ENCODE results near the gene GLP1R. TPM values are rescaled to one million over a fixed set of nuclear protein-coding genes. Genes with fewer than 3 reads are reported as not detected.

The GLP1R gene
- total RNA-seq, 3 donors from 2014 or later, result 0.09 to 0.14 TPM; not detected in 1

DNA sequence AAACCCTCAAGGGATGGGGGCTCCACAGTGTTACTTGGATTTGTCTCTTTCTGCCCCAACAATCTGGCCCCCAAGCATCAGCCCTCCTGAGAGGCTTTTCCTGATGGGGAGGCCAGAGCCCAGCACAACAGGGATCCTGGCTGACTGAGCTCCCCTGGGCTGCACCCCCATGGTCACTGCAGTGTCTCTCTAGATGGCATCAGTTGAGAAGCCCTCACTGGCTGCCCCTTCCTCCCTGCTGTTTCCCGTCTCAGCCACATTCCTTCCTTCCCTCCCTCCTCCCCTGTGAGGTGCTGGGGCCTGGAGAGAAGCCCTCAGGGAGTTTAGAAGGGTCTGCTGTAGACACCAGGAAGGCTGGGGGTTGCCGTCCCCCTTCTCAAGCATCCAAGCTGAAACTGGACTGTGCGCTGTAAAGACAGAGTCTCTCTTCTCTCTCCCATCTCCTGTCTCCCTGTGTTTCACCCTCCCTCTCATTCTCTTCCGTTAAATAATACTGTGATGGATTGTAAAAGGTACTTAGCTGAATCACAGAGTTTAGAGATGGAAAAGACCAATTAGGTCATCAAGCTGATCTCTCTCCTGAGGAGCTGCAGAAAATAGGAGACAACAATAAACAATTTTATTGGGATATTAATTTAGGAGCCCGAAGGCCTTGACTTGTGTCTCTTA, 36.7 kb downstream of the GLP1R start:
- intact Hi-C loops (cut with DNase I, micrococcal nuclease), result no loop called here
- no peaks in the 10 kb centered on the region for H3K4me1 ChIP-seq (ENCODE audit: low read depth)
- H3K36me3 ChIP-seq (ENCODE audit: low read depth), result no peaks in the 10 kb centered on the region
- no peak for ATAC-seq
- TF ChIP-seq, protein P1, sequence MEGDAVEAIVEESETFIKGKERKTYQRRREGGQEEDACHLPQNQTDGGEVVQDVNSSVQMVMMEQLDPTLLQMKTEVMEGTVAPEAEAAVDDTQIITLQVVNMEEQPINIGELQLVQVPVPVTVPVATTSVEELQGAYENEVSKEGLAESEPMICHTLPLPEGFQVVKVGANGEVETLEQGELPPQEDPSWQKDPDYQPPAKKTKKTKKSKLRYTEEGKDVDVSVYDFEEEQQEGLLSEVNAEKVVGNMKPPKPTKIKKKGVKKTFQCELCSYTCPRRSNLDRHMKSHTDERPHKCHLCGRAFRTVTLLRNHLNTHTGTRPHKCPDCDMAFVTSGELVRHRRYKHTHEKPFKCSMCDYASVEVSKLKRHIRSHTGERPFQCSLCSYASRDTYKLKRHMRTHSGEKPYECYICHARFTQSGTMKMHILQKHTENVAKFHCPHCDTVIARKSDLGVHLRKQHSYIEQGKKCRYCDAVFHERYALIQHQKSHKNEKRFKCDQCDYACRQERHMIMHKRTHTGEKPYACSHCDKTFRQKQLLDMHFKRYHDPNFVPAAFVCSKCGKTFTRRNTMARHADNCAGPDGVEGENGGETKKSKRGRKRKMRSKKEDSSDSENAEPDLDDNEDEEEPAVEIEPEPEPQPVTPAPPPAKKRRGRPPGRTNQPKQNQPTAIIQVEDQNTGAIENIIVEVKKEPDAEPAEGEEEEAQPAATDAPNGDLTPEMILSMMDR (IDR thresholded peaks at IDR 0.05), result no peak
- no peak overlapping the region for H3K4me3 ChIP-seq
- no peak for DNase-seq
- H3K9me3 ChIP-seq, result no peaks in the 10 kb centered on the region

DNA sequence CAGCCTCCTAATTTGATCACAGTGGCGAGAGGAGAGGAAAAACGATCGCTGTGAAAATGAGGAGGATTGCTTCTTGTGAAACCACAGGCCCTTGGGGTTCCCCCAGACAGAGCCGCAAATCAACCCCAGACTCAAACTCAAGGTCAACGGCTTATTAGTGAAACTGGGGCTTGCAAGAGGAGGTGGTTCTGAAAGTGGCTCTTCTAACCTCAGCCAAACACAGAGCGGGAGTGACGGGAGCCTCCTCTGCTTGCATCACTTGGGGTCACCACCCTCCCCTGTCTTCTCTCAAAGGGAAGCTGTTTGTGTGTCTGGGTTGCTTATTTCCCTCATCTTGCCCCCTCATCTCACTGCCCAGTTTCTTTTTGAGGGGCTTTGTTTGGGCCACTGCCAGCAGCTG, 37.7 kb downstream of the GLP1R start:
- no peaks in the 10 kb centered on the region for H3K4me1 ChIP-seq (ENCODE audit: low read depth)
- ATAC-seq (no peak), DNase-seq (no peak)
- H3K4me3 ChIP-seq, result no peak overlapping the region
- intact Hi-C loops (cut with DNase I, micrococcal nuclease), result no loop called here
- H3K9me3 ChIP-seq, result no peaks in the 10 kb centered on the region
- no peaks in the 10 kb centered on the region for H3K36me3 ChIP-seq (ENCODE audit: low read depth)
- TF ChIP-seq, protein P1 (IDR thresholded peaks at IDR 0.05), result no peak

DNA sequence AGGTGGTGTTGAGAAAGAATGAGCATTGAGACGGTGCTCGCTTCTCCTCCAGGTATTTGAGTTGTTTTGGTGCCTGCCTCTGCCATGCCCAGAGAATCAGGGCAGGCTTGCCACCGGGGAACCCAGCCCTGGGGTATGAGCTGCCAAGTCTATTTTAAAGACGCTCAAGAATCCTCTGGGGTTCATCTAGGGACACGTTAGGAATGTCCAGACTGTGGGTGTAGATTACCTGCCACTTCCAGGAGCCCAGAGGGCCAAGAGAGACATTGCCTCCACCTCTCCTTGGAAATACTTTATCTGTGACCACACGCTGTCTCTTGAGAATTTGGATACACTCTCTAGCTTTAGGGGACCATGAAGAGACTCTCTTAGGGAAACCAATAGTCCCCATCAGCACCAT, 38.1 kb downstream of the GLP1R start:
- DNase-seq, result no peak
- intact Hi-C loops (cut with DNase I, micrococcal nuclease), result no loop called here

DNA sequence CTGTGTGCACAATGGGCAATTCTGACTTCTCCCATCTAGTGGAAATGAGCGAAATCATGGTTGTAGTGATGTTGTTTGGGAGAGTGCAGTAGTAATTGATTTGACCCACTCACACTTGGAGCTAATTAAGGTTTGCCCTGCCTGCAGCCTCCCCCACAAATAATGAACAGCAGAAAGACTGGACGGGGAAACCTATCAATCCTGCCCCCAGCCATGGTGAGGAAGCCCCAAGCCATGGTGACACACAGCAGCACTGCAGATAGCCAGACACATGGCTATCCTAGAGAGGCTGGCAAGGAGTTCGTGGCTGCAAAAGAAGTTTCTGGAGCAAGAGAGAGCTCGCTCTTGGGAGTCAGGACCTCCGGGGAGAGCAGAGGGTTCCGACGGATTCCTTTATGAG, 38.6 kb downstream of the GLP1R start:
- no peaks in the 10 kb centered on the region for H3K9me3 ChIP-seq
- TF ChIP-seq, protein P1 (IDR thresholded peaks at IDR 0.05), result no peak
- no peaks in the 10 kb centered on the region for H3K4me1 ChIP-seq (ENCODE audit: low read depth)
- intact Hi-C loops (cut with DNase I, micrococcal nuclease), result no loop called here
- ATAC-seq (no peak), DNase-seq (no peak)
- H3K36me3 ChIP-seq (ENCODE audit: low read depth), result no peaks in the 10 kb centered on the region
- no peak overlapping the region for H3K4me3 ChIP-seq

More for the DNA sequence above, 38.1 kb downstream of the GLP1R start:
- H3K4me3 ChIP-seq, result no peak overlapping the region
- H3K36me3 ChIP-seq (ENCODE audit: low read depth), result no peaks in the 10 kb centered on the region
- ATAC-seq, result no peak
- no peaks in the 10 kb centered on the region for H3K9me3 ChIP-seq
- TF ChIP-seq, protein P1 (IDR thresholded peaks at IDR 0.05), result no peak
- no peaks in the 10 kb centered on the region for H3K4me1 ChIP-seq (ENCODE audit: low read depth)

DNA sequence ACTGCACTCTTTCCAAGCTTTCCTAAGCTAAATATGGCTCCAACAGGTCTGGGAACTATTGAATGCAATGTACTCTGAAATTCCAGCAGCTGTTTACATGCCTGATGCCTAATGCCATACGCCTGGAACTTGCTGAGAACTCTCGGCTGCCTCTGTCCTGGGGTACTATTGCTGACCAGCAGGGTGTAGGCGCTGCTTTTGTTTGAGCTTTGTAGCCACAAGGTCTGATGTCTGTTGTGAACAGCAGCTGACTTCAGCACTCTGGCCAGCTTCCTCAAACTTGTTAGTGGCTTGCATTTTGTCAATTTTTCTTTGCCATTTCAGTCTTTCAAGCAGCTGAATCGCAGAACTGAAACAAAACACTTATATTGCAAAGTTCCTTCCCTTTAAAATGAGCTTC, 39.8 kb downstream of the GLP1R start:
- no peaks in the 10 kb centered on the region for H3K36me3 ChIP-seq (ENCODE audit: low read depth)
- no peak overlapping the region for H3K4me3 ChIP-seq
- no peaks in the 10 kb centered on the region for H3K9me3 ChIP-seq
- H3K4me1 ChIP-seq (ENCODE audit: low read depth), result no peaks in the 10 kb centered on the region
- DNase-seq (peak in 1 of 3 donors; percentile 39), ATAC-seq (peak; percentile 59)
- intact Hi-C loops (cut with DNase I, micrococcal nuclease), result no loop called here
- TF ChIP-seq, protein P1 (IDR thresholded peaks at IDR 0.05), result no peak

DNA sequence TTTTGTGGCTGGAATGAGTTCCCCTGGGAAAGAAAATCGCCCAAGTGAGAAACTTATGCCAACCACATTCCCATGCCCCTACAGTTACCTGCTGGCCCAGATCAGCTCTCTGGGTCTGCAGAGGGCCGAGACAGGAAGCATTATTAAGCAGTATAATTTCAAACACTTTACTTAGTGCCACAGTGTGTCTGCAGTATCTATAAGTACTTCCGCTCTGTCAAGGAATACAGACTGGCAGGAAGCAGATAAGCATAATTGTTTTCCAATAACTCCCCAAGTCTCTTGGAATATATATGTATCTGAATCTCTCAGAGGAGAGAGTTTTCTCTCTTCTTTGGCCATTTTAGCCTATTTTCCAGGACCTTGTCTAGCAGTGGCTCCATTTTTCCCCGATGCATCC, 41.5 kb downstream of the GLP1R start:
- Histone ChIP-seq H3K9me3 (no peaks in the 10 kb centered on the region), H3K36me3 (ENCODE audit: low read depth) (no peaks in the 10 kb centered on the region), H3K4me1 (ENCODE audit: low read depth) (no peaks in the 10 kb centered on the region), H3K4me3 (no peak overlapping the region)
- ATAC-seq, result no peak
- intact Hi-C loops (cut with DNase I, micrococcal nuclease), result no loop called here
- no peak for DNase-seq
- TF ChIP-seq, protein P1 (IDR thresholded peaks at IDR 0.05), result no peak
